ENCODE data around the gene TMEM132A.

DNA sequence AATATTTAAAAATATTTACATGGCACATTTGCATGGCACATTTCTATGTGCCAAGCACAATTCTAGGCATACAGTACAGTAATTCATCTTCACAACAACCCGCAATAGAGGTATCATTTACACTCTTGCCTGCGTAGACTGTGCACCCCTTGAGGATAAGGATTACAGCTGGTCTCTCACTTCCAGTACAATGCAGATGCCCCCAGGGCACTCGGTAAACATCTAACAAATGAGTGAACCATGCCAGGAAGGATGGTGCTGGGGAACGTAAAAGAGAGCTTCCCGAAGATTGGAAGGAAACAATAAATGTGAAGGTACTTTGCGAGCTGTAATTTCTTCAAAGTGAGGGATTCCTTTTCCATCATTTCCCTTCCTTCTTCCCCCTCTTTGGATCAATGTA, 19.2 kb upstream of the TMEM132A start:
- TF ChIP-seq, protein P1, sequence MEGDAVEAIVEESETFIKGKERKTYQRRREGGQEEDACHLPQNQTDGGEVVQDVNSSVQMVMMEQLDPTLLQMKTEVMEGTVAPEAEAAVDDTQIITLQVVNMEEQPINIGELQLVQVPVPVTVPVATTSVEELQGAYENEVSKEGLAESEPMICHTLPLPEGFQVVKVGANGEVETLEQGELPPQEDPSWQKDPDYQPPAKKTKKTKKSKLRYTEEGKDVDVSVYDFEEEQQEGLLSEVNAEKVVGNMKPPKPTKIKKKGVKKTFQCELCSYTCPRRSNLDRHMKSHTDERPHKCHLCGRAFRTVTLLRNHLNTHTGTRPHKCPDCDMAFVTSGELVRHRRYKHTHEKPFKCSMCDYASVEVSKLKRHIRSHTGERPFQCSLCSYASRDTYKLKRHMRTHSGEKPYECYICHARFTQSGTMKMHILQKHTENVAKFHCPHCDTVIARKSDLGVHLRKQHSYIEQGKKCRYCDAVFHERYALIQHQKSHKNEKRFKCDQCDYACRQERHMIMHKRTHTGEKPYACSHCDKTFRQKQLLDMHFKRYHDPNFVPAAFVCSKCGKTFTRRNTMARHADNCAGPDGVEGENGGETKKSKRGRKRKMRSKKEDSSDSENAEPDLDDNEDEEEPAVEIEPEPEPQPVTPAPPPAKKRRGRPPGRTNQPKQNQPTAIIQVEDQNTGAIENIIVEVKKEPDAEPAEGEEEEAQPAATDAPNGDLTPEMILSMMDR (conservative IDR thresholded peaks at IDR 0.05; ENCODE audit: low read depth, low read length) = no peak
- TF ChIP-seq EZH2 (IDR thresholded peaks at IDR 0.05; ENCODE audit: borderline replicate concordance, low read depth, low read length, poor library complexity, severe bottlenecking) = no peak
